ENCODE data around the gene SHB. TPM values are rescaled to one million over a fixed set of nuclear protein-coding genes. Genes with fewer than 3 reads are reported as not detected.

SHB gene
- total and polyA plus RNA-seq, 2 of the 8 experiments (the other 6 are each of a cell fraction or from before 2014, with no cell fraction given) = 4.1 to 12.6 TPM

GRCh38 chr9:37969558-37970300 lies 99.3 kb downstream of the SHB start (continued):
- TF ChIP-seq CHD7 (IDR thresholded peaks at IDR 0.05; ENCODE audit: insufficient replicate concordance, low read length) = no peak
- TF ChIP-seq SP4 (IDR thresholded peaks at IDR 0.05; ENCODE audit: low read length) = no peak
- TF ChIP-seq BRCA1 (IDR thresholded peaks at IDR 0.05; ENCODE audit: low read depth, low read length) = no peak
- no peak for TF ChIP-seq HDAC6 (IDR thresholded peaks at IDR 0.05; ENCODE audit: low read depth, low read length)
- no peak for TF ChIP-seq CREB1 (IDR thresholded peaks at IDR 0.05)
- no peak for TF ChIP-seq ZNF274 (IDR thresholded peaks at IDR 0.05; ENCODE audit: borderline replicate concordance, extremely low read depth, low read length)
- no peak for TF ChIP-seq MAFK (IDR thresholded peaks at IDR 0.05; ENCODE audit: low read depth, low read length)
- no peak for TF ChIP-seq RNF2 (IDR thresholded peaks at IDR 0.05; ENCODE audit: borderline replicate concordance, low read depth, low read length, missing control alignments, poor library complexity, severe bottlenecking)
- no peak for TF ChIP-seq SRF (IDR thresholded peaks at IDR 0.05; ENCODE audit: low read depth, low read length)
- TF ChIP-seq NANOG (IDR thresholded peaks at IDR 0.05; ENCODE audit: insufficient read depth, low read depth, low read length, poor library complexity, severe bottlenecking) = no peak
- no peak for TF ChIP-seq GABPA (IDR thresholded peaks at IDR 0.05; ENCODE audit: borderline replicate concordance, insufficient read depth, low read length)
